SK-N-SH (cell line): Measurements from ENCODE around the gene CRIP3. TPM values are rescaled to one million over a fixed set of nuclear protein-coding genes. Genes with fewer than 3 reads are reported as not detected.

Experiments
- CTCF ChIA-PET: fragments of 300-600, 350-600 bp; formaldehyde crosslinking; extraction: SDS; loops from one replicate; lab custom pipeline; 2021; lab: Yijun Ruan, JAX
- POLR2A ChIA-PET: fragments of 350-600 bp; sonication (Branson Sonifier 250); formaldehyde crosslinking; extraction: SDS; loops from one replicate; lab custom pipeline; 2020; ENCODE audit warnings: antibody characterized with exemption, inconsistent platforms; lab: Yijun Ruan, JAX
- DNase-seq: peaks from one replicate; pipeline ENCODE4 v3.0.0; 2012
- H2AFZ ChIP-seq: fragments of 200-600 bp; sonication (generic); 2 replicates; pipeline ENCODE4 v1.8.1; 2016; ENCODE audit warnings: antibody characterized with exemption, mild to moderate bottlenecking, low read depth
- H3F3A ChIP-seq: fragments of 200-600 bp; sonication (generic); replicated peaks from 2 replicates; pipeline ENCODE3; 2016; ENCODE audit warnings: antibody characterized with exemption, mild to moderate bottlenecking; ENCODE audit not compliant: insufficient read depth
- H3K27ac ChIP-seq, 2 experiments: fragments of 200-500 bp in 1 of 2; fragments of 200-600 bp in 1 of 2; sonication (Bioruptor generic) in 1 of 2; sonication (generic), shearing (Covaris generic) in 1 of 2; 2 replicates each; pipeline versions ENCODE4 v1.5.1 to v1.6.1; 2014 to 2016; ENCODE audit warnings: low read depth in 2 of 2, inconsistent platforms in 1 of 2, low read length in 1 of 2, mild to moderate bottlenecking in 1 of 2, mixed read lengths in 1 of 2
- H3K27me3 ChIP-seq: fragments of 200-600 bp; sonication (generic), shearing (Covaris generic); 2 replicates; pipeline ENCODE4 v1.6.1; 2016; ENCODE audit warnings: mixed run types; ENCODE audit not compliant: insufficient read depth
- H3K36me3 ChIP-seq, 2 experiments: fragments of 200-500 bp in 1 of 2; fragments of 200-600 bp in 1 of 2; sonication (Bioruptor generic) in 1 of 2; sonication (generic) in 1 of 2; replicated peaks in 1 of 2; 2 replicates each; pipeline versions ENCODE3 to v1.5.1; 2014 to 2016; ENCODE audit warnings: low read length in 1 of 2, mild to moderate bottlenecking in 1 of 2; ENCODE audit not compliant: insufficient read depth in 2 of 2, control insufficient read depth in 1 of 2
- H3K4me1 ChIP-seq, 2 experiments: fragments of 200-500 bp in 1 of 2; fragments of 200-600 bp in 1 of 2; sonication (Bioruptor generic) in 1 of 2; sonication (generic), shearing (Covaris generic) in 1 of 2; 2 replicates each; pipeline versions ENCODE4 v1.5.1 to v1.6.1; 2014 to 2016; ENCODE audit warnings: low read depth in 1 of 2, low read length in 1 of 2, mixed run types in 1 of 2; ENCODE audit not compliant: insufficient read depth in 2 of 2, control insufficient read depth in 1 of 2
- H3K4me2 ChIP-seq: fragments of 200-600 bp; sonication (generic), shearing (Covaris generic); 2 replicates; pipeline ENCODE4 v1.6.1; 2017; ENCODE audit warnings: mixed run types
- H3K4me3 ChIP-seq, 2 experiments: fragments of 200-500 bp in 1 of 2; fragments of 200-600 bp in 1 of 2; sonication (Bioruptor generic) in 1 of 2; sonication (generic), shearing (Covaris generic) in 1 of 2; 2 replicates each; pipeline versions ENCODE4 v1.5.1 to v1.8.1; 2014 to 2016; ENCODE audit warnings: low read depth in 2 of 2, inconsistent platforms in 1 of 2, low read length in 1 of 2, mild to moderate bottlenecking in 1 of 2, mixed read lengths in 1 of 2, moderate library complexity in 1 of 2
- H3K79me2 ChIP-seq: fragments of 200-600 bp; sonication (generic); 2 replicates; pipeline ENCODE4 v1.8.1; 2017; ENCODE audit warnings: mild to moderate bottlenecking; ENCODE audit not compliant: insufficient read depth
- H3K9ac ChIP-seq: fragments of 200-600 bp; sonication (generic); 2 replicates; pipeline ENCODE4 v1.6.1; 2017; ENCODE audit warnings: mixed run types
- H3K9me2 ChIP-seq: fragments of 200-600 bp; sonication (generic); 2 replicates; pipeline ENCODE4 v1.6.1; 2017; ENCODE audit warnings: mixed run types
- H3K9me3 ChIP-seq: fragments of 200-600 bp; sonication (generic); 2 replicates; pipeline ENCODE4 v1.6.1; 2017; ENCODE audit warnings: mixed run types, mild to moderate bottlenecking, moderate library complexity
- H4K20me1 ChIP-seq: fragments of 200-600 bp; sonication (generic); 2 replicates; pipeline ENCODE4 v1.6.1; 2017; ENCODE audit warnings: mild to moderate bottlenecking, mixed run types; ENCODE audit not compliant: insufficient read depth
- ELF1 ChIP-seq: IDR thresholded peaks from 2 replicates; pipeline ENCODE4 v1.4.0; 2012
- GATA2 ChIP-seq: sonication (generic); formaldehyde crosslinking; IDR thresholded peaks from 2 replicates; pipeline ENCODE4 v1.5.0; 2020; ENCODE audit warnings: mild to moderate bottlenecking, missing genetic modification reagents
- MXI1 ChIP-seq: IDR thresholded peaks from 2 replicates; pipeline ENCODE4 v1.6.1; 2012; ENCODE audit warnings: mild to moderate bottlenecking, low read depth, low read length, improper control_type of control experiment
- NRF1 ChIP-seq: IDR thresholded peaks from 2 replicates; pipeline ENCODE4 v1.6.1; 2012; ENCODE audit warnings: low read depth, mild to moderate bottlenecking, low read length
- RCOR1 ChIP-seq: fragments of 150-350 bp; IDR thresholded peaks from 2 replicates; pipeline ENCODE4 v1.6.1; 2017; ENCODE audit warnings: antibody characterized with exemption, low read length
- REST ChIP-seq: IDR thresholded peaks from 2 replicates; pipeline ENCODE4 v1.6.1; 2012; ENCODE audit warnings: mild to moderate bottlenecking, low read depth, low read length, moderate library complexity
- RFX5 ChIP-seq: IDR thresholded peaks from 2 replicates; pipeline ENCODE4 v1.6.1; 2012; ENCODE audit warnings: mild to moderate bottlenecking, improper control_type of control experiment, low read length
- RXRA ChIP-seq: IDR thresholded peaks from 2 replicates; pipeline ENCODE4 v1.4.0; 2012; ENCODE audit warnings: low read depth, mild to moderate bottlenecking, borderline replicate concordance
- SMC3 ChIP-seq: IDR thresholded peaks from 2 replicates; pipeline ENCODE4 v1.6.1; 2012; ENCODE audit warnings: low read depth, low read length, improper control_type of control experiment
- TCF12 ChIP-seq: IDR thresholded peaks from 2 replicates; pipeline ENCODE4 v1.4.0; 2012
- ZBTB33 ChIP-seq: IDR thresholded peaks from 2 replicates; pipeline ENCODE4 v1.4.0; 2012; ENCODE audit warnings: low read depth, borderline replicate concordance
- WGBS: methylation state at CpG from one replicate; pipeline ENCODE4 v1.1.6; 2017; ENCODE audit warnings: low lambda C conversion rate; 5-methylcytosine and 5-hydroxymethylcytosine counted together
- polyA plus RNA-seq, 3 experiments: library from polyadenylated mRNA; depleted of rRNA; stranded (reverse); fragments of >200 nt; gene quantifications; 2 replicates each; pipeline ENCODE4 v1.2.3, GENCODE V29; 2012
- TF ChIP-seq, protein P1 (sequence below): fragments of 150-350 bp; IDR thresholded peaks from 2 replicates; pipeline ENCODE4 v1.6.1; 2016; ENCODE audit warnings: mild to moderate bottlenecking, low read depth, low read length
- TF ChIP-seq, protein P2 (sequence below): fragments of 200-600 bp; sonication (generic); IDR thresholded peaks from 2 replicates; pipeline ENCODE4 v1.6.1; 2017; ENCODE audit warnings: antibody characterized with exemption, mild to moderate bottlenecking, moderate library complexity

CRIP3 gene
- polyA plus RNA-seq, 1 of the 3 experiments (the other 2 are of a cell fraction), result not detected

DNA sequence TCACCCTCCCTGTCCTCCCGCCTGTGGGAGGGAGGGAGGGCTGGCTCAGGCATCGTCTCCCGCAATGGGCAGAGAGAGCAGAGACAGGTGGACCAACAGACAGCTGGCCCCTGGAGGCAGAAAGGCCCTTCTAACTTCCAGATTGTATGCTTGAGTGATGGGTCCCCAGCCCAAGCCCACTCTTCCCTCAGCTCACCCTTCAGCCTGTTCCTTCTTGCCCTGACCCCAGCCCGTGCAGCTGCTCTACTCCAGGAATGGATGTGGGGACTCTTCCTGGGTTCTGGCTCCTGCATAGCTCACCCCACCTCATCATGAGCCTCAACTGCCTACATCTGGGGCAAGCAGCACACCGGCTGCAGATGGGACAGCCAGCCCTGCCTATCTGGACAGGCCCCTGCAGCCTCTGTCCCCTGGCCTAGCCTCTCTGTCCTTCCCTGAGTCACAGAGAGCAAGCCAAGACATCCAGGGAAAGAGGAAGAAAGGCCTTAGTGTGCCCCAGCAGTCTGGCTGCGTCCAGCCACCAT, 22.1 kb downstream of the CRIP3 start:
- Histone ChIP-seq H3K36me3 (no peaks in the 10 kb centered on the region), H3K4me2 (no peak overlapping the region), H3K4me1 (no peaks in the 10 kb centered on the region), H3K9me3 (no peaks in the 10 kb centered on the region), H3K9me2 (no peaks in the 10 kb centered on the region), H3K79me2 (no peaks in the 10 kb centered on the region), H3K27me3 (no peaks in the 10 kb centered on the region), H4K20me1 (no peaks in the 10 kb centered on the region), H3F3A (no peaks in the 10 kb centered on the region), H3K27ac (no peak overlapping the region), H2AFZ (no peak overlapping the region), H3K9ac (no peak overlapping the region), H3K4me3 (no peak overlapping the region)
- ChIA-PET CTCF (interaction anchor here (1.3 to 2.7 kb wide), 2 partner anchors 11 to 58 kb away, joined by 3 to 8 read pairs; no protein-coding TSS in a partner anchor), POLR2A (no interaction called here)
- no peak for DNase-seq
- TF ChIP-seq NRF1 (no peak), RFX5 (no peak), GATA2 (CRISPR knock-in tag) (no peak), RXRA (no peak), REST (no peak), SMC3 (no peak), ZBTB33 (no peak), MXI1 (no peak), ELF1 (no peak), RCOR1 (no peak), TCF12 (no peak)
- TF ChIP-seq, protein P1, sequence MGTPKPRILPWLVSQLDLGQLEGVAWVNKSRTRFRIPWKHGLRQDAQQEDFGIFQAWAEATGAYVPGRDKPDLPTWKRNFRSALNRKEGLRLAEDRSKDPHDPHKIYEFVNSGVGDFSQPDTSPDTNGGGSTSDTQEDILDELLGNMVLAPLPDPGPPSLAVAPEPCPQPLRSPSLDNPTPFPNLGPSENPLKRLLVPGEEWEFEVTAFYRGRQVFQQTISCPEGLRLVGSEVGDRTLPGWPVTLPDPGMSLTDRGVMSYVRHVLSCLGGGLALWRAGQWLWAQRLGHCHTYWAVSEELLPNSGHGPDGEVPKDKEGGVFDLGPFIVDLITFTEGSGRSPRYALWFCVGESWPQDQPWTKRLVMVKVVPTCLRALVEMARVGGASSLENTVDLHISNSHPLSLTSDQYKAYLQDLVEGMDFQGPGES, result no peak
- TF ChIP-seq, protein P2, sequence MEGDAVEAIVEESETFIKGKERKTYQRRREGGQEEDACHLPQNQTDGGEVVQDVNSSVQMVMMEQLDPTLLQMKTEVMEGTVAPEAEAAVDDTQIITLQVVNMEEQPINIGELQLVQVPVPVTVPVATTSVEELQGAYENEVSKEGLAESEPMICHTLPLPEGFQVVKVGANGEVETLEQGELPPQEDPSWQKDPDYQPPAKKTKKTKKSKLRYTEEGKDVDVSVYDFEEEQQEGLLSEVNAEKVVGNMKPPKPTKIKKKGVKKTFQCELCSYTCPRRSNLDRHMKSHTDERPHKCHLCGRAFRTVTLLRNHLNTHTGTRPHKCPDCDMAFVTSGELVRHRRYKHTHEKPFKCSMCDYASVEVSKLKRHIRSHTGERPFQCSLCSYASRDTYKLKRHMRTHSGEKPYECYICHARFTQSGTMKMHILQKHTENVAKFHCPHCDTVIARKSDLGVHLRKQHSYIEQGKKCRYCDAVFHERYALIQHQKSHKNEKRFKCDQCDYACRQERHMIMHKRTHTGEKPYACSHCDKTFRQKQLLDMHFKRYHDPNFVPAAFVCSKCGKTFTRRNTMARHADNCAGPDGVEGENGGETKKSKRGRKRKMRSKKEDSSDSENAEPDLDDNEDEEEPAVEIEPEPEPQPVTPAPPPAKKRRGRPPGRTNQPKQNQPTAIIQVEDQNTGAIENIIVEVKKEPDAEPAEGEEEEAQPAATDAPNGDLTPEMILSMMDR, result no peak
- 85% methylated on average over 6 of the region's 6 CpGs for WGBS
